ENCODE data around the gene SYNPO.
A peak's percentile ranks its signal among the peaks of the same experiment; 100 is the strongest.

SYNPO gene

DNA sequence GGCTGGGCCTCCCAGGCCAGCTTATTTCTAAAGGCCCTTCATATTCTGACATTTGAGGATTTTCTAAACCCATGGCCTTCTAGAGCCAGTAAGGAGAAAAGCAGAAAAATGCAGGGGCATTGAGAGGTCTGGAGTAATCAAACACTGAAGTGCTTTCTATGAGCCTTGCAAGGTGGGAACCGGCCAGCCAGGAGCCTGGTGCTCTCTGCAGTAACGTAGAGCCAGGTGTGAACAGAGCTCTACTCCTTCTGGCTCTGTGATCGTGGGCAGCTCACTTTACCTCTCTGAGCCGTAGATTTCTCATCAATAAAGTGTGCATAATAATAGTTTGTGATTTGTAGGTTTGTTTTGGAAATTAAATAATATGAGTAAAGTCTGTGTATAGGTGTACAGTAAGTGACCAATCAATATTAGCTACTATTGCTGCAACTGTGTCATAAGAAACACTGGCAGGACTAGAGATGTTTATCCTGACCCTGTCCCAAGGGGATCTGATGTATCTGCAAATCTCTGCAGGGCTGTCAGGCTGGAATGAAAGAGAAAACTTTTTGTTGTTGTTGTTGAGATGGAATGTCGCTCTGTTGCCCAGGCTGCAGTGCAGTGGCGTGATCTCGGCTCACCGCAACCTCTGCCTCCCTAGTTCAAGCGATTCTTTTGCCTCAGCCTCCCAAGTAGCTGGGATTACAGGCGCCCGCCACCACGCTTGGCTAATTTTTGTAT lies 2.7 kb downstream of the SYNPO start:
- no peak for DNase-seq

- peak; percentile 42 for DNase-seq
Measured at GRCh38 chr5:150644058-150644457, 3.6 kb downstream of the SYNPO start.

DNA sequence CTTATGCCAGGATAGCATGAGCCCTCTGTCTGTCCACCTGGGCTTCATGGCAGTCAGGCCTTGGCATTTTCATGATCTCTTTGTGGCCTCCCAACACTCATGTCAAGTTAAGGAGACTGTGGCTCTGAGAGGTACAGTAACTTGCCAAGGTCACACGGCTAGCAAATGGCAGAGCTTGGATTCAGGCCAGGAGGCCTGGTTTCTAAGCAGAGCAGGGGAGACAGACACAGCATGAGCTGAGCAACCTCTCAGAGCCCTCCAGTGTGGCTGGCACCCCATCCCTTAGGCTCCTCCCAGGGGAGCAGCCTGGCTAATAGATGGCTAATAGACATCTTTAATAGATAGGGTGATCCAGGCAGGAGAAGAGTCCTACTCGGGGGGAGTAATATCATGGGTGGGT lies 4.1 kb downstream of the SYNPO start:
- DNase-seq = no peak

DNA sequence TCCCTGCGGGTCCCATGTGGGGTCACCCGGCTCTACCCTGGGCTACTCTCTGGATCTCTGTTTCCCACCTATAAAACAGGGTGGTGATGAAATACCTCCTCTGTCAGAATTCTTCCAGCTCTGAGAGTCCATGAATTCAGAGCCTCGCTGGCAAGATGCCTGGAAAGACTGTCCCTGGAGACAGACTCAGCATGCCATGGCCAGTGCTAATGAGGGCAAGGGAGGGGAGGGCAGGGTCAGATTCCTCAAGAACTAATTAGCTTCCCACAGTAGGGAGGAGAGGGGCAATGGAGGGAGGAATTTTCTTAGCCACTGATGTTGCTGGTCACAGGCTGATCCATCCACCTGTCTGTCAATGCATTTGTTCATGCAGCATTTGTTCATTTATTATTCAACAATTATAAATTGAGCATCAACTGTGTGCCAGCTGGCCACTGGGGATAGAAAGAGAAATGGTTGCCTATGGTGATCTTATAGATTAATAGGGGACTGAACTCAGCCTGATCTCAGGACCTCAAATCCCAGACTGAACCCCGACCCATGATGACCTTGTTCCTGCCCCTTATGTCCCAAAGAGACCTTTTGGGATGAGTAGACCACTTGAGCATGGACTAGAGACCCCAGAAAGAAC lies 4.7 kb downstream of the SYNPO start:
- peak; percentile 89 for DNase-seq

GRCh38 chr5:150647275-150648251 lies 7.1 kb downstream of the SYNPO start:
- DNase-seq = no peak

- no peak for DNase-seq
Measured at GRCh38 chr5:150648294-150649107, 8.0 kb downstream of the SYNPO start.

GRCh38 chr5:150649108-150650020 lies 8.9 kb downstream of the SYNPO start:
- no peak for DNase-seq

DNA sequence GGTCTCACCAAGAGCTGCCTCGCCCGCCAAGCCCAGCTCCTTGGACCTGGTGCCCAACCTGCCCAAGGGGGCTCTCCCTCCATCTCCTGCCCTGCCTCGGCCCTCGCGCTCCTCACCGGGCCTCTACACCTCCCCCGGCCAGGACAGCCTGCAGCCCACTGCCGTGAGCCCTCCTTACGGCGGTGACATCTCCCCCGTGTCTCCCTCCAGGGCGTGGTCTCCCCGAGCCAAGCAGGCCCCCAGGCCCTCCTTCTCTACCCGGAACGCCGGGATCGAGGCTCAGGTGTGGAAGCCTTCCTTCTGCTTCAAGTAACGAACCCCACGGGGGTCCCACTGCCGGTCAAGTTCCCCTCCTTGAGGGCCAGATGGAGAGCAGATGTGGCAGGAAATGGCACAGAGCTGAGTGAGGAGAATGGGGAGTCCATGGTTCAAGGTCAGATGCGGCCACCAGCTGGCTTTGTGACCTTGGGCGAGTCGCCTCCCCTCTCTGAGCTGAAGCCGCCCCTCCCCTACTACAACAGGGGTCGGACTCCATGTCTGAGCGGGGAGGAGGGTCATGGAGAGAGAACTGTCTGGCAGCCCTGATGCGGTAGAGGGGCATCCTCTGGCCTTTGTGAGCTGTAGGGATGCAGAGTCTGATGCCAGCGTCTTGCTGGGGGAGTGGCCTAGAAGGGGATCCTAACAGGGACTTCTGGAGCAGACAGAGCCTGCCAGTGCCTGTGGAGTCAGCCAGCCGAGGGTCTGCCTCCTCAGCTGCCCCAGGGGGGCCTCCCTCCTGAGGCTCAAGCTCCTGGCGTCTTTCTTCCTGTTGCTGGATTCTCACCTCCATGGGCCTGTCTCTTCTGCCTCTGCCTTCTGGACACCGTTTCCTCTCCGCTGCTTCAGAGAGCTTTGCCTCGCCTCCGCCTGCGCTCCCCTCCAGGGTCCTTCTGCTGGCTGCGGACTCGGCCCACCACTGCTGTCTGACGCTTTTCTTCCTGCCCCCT lies 9.9 kb downstream of the SYNPO start:
- no peak for DNase-seq

- no peak for DNase-seq
Measured at GRCh38 chr5:150651382-150651781, 10.9 kb downstream of the SYNPO start.

GRCh38 chr5:150651924-150652671 lies 11.6 kb downstream of the SYNPO start:
- no peak for DNase-seq

DNA sequence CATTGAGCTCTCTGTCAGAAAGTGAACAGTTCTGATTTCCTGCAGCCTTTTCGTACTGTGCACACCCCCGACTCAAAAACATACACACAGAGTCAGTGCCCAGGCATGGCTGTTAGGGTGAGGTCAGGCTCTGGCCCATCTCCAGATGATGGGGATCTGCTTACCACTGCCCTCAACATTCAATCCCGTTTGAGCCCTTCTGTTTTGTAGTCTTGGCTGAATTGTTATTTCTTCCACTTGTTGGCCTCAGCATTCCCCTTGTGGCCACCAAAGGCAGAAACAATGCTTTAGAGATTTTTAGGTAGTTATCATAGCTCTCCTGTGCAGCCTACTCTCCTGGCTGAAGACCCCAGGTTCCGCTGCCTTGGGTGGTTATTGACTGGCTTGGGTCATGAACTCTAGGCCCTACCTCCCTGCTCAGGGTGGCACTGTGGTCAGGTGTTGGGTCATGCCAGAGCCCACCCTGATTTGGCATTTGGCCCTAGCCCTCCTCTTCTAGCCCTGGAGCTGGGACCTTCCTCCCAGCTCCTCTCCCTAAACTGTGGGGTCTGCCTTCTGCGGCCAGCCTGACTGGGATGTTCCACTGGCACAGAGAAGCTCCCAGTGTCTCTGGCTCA lies 12.8 kb downstream of the SYNPO start:
- peak; percentile 54 for DNase-seq

GRCh38 chr5:150653762-150654556 lies 13.5 kb downstream of the SYNPO start:
- DNase-seq = no peak

- DNase-seq = no peak
Measured at GRCh38 chr5:150655221-150655620, 14.8 kb downstream of the SYNPO start.

- DNase-seq = peak; percentile 61
Measured at GRCh38 chr5:150656191-150657132, 16.0 kb downstream of the SYNPO start.

GRCh38 chr5:150658121-150658520 lies 17.7 kb downstream of the SYNPO start:
- DNase-seq = no peak

DNA sequence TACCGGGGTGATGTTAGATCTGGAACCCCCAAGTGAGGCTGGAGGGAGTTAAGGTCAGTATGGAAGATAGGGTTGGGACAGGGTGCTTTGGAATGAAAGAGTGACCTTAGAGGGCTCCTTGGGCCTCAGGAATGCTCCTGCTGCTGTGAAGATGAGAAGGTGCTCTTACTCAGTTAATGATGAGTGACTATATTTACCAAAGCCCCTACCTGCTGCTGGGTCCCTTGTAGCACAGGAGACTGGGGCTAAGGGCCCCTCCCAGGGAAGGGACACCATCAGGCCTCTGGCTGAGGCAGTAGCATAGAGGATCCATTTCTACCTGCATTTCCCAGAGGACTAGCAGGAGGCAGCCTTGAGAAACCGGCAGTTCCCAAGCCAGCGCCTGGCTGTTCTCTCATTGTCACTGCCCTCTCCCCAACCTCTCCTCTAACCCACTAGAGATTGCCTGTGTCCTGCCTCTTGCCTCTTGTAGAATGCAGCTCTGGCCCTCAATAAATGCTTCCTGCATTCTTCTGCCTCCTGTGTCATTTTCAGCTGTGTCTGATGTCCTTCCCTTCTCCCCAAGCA lies 18.3 kb downstream of the SYNPO start:
- DNase-seq = no peak

Measured in fibroblast of skin of abdomen (primary cell).